Panc1 (cell line): ENCODE data around the gene AKAP13. TPM values are rescaled to one million over a fixed set of nuclear protein-coding genes. Genes with fewer than 3 reads are reported as not detected.

Experiments
- ATAC-seq: fragments of 200-7000 bp; cut with Tn5 transposase; 2 replicates; pipeline ENCODE4 v1.9.1; 2020; ENCODE audit warnings: mild to moderate bottlenecking, moderate library complexity
- BruUV-seq: library from RNA; stranded (reverse); fragments of 400-500 nt; replicated peaks from 2 replicates; lab custom pipeline; 2021; lab: Mats Ljungman, UMichigan
- CTCF ChIA-PET: fragments of 300-600 bp; sonication (Branson Sonifier 250); formaldehyde crosslinking; loops from one replicate; lab custom pipeline; 2022; ENCODE audit warnings: antibody characterized with exemption; lab: Charles Lee
- POLR2A ChIA-PET: fragments of 300-600 bp; sonication (Branson Sonifier 250); formaldehyde crosslinking; loops from one replicate; lab custom pipeline; 2022; ENCODE audit warnings: antibody characterized with exemption; lab: Charles Lee
- DNase-seq: peaks from one replicate; pipeline ENCODE4 v3.0.0-alpha.2; 2010; ENCODE audit warnings: low read depth, low spot score
- H3K27ac ChIP-seq: 2 replicates; pipeline ENCODE4 v1.5.1; 2011; ENCODE audit warnings: mild to moderate bottlenecking, low read length, inconsistent platforms
- H3K27me3 ChIP-seq: fragments of 200-500 bp; sonication (Bioruptor generic); 2 replicates; pipeline ENCODE4 v1.6.0; 2014; ENCODE audit warnings: low read length, inconsistent platforms; ENCODE audit not compliant: control insufficient read depth, insufficient read depth
- H3K36me3 ChIP-seq: fragments of 200-500 bp; sonication (Bioruptor generic); 2 replicates; pipeline ENCODE4 v1.5.1; 2014; ENCODE audit warnings: inconsistent platforms, mild to moderate bottlenecking, low read length, moderate library complexity; ENCODE audit not compliant: control insufficient read depth, insufficient read depth
- H3K4me1 ChIP-seq: 2 replicates; pipeline ENCODE4 v1.5.1; 2011; ENCODE audit warnings: inconsistent platforms, mild to moderate bottlenecking, low read length, moderate library complexity; ENCODE audit not compliant: control insufficient read depth, insufficient read depth
- H3K4me3 ChIP-seq, 2 experiments: 2 replicates each; pipeline ENCODE4 v1.5.1; 2011 to 2012; ENCODE audit warnings: low read depth in 2 of 2, low read length in 2 of 2, mild to moderate bottlenecking in 2 of 2, inconsistent platforms in 1 of 2, moderate library complexity in 1 of 2
- H3K9me3 ChIP-seq: fragments of 200-500 bp; sonication (Bioruptor generic); 2 replicates; pipeline ENCODE4 v1.5.1; 2014; ENCODE audit warnings: low read depth, mild to moderate bottlenecking, inconsistent platforms, low read length, moderate library complexity; ENCODE audit not compliant: control insufficient read depth, insufficient read depth
- POLR2AphosphoS5 ChIP-seq: IDR thresholded peaks from 2 replicates; pipeline ENCODE4 v1.6.1; 2012; ENCODE audit warnings: mild to moderate bottlenecking, low read depth, low read length, moderate library complexity
- SIN3A ChIP-seq: IDR thresholded peaks from 2 replicates; pipeline ENCODE4 v1.6.1; 2012; ENCODE audit warnings: low read depth, mild to moderate bottlenecking, low read length, moderate library complexity, borderline replicate concordance; ENCODE audit not compliant: insufficient read depth
- TCF7L2 ChIP-seq: IDR thresholded peaks from 2 replicates; pipeline ENCODE4 v1.6.1; 2011; ENCODE audit warnings: mild to moderate bottlenecking, low read depth, low read length, inconsistent platforms
- in situ Hi-C: cut with HindIII; loops from 2 replicates; pipeline ENCODE4 v1.10.0; 2016; ENCODE audit warnings: low sequenced_read_pairs, low pct_unique_long_range_greater_than_20kb
- intact Hi-C: fragments of 100-400 bp; cut with micrococcal nuclease; formaldehyde crosslinking; loops from one replicate; pipeline ENCODE4 v1.10.0; 2022; ENCODE audit not compliant: unreplicated experiment
- total RNA-seq: library from RNA; stranded (reverse); gene quantifications from one replicate; pipeline ENCODE4 v1.2.1, GENCODE V29; 2021; ENCODE audit not compliant: unreplicated experiment
- TF ChIP-seq, protein P1 (sequence below), 2 experiments: IDR thresholded peaks; 2 replicates each; pipeline ENCODE4 v1.6.1; 2011 to 2012; ENCODE audit warnings: low read depth in 2 of 2, control low read depth in 1 of 2, low read length in 1 of 2, mild to moderate bottlenecking in 1 of 2, moderate library complexity in 1 of 2; ENCODE audit not compliant: insufficient read depth in 1 of 2
- TF ChIP-seq, protein P2 (sequence below): fragments of 450-650 bp; IDR thresholded peaks from 2 replicates; pipeline ENCODE4 v1.5.1; 2017; ENCODE audit warnings: mild to moderate bottlenecking

Gene AKAP13
- total RNA-seq, 1 experiment from 2014 or later, result 94.2 TPM

DNA sequence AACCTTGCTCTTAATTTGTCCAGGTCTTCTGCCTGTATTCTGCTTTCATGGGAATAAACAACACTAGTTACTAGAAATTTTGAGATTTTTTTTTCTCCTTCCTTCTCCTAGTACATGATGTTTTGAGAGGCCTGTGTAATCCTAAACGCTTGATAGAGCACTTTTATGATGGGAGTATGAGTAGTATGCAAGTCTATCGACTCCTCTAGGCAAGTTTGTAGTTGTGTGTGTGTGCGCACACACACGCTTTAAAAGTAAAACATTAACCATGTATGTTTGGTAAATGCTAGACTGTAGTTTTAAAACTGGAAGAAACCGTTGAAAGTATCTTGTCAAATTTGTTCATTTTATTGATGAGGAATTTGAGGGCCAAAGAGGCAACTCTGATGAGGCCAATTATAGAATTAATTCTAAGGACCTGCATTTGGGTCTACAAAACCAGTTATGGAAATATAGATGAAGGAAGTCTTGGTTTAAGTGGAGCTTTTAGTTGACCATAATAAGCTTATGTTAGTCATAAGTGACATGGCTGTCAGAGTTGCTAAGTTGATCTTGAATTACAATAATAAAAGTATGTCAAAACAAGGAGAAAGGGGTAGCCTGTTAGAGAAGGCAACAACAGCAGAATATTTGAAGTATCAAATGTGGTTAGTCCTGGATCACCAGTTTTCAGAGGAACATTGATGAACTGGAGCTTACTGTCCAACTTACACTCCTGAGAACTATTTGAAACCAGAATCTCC, 47.1 kb downstream of the AKAP13 start:
- Histone ChIP-seq H3K4me3 (no peak overlapping the region), H3K9me3 (no peaks in the 10 kb centered on the region; the same call in 1 of the 2 replicates), H3K36me3 (no peaks in the 10 kb centered on the region), H3K4me1 (peaks cover 15% of the 10 kb centered on the region), H3K27me3 (no peaks in the 10 kb centered on the region), H3K27ac (no peak overlapping the region)
- CTCF ChIA-PET, result no interaction called here
- no TSS peak for BruUV-seq
- no peak for ATAC-seq
- intact Hi-C loops, result no loop called here
- no peak for DNase-seq
- TF ChIP-seq POLR2AphosphoS5 (no peak), SIN3A (no peak), TCF7L2 (no peak)
- TF ChIP-seq, protein P1, sequence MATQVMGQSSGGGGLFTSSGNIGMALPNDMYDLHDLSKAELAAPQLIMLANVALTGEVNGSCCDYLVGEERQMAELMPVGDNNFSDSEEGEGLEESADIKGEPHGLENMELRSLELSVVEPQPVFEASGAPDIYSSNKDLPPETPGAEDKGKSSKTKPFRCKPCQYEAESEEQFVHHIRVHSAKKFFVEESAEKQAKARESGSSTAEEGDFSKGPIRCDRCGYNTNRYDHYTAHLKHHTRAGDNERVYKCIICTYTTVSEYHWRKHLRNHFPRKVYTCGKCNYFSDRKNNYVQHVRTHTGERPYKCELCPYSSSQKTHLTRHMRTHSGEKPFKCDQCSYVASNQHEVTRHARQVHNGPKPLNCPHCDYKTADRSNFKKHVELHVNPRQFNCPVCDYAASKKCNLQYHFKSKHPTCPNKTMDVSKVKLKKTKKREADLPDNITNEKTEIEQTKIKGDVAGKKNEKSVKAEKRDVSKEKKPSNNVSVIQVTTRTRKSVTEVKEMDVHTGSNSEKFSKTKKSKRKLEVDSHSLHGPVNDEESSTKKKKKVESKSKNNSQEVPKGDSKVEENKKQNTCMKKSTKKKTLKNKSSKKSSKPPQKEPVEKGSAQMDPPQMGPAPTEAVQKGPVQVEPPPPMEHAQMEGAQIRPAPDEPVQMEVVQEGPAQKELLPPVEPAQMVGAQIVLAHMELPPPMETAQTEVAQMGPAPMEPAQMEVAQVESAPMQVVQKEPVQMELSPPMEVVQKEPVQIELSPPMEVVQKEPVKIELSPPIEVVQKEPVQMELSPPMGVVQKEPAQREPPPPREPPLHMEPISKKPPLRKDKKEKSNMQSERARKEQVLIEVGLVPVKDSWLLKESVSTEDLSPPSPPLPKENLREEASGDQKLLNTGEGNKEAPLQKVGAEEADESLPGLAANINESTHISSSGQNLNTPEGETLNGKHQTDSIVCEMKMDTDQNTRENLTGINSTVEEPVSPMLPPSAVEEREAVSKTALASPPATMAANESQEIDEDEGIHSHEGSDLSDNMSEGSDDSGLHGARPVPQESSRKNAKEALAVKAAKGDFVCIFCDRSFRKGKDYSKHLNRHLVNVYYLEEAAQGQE (IDR thresholded peaks at IDR 0.05; ENCODE audit: insufficient read depth in 1 of 2, low read depth in 2 of 2, low read length in 1 of 2), result no peak
- TF ChIP-seq, protein P2, sequence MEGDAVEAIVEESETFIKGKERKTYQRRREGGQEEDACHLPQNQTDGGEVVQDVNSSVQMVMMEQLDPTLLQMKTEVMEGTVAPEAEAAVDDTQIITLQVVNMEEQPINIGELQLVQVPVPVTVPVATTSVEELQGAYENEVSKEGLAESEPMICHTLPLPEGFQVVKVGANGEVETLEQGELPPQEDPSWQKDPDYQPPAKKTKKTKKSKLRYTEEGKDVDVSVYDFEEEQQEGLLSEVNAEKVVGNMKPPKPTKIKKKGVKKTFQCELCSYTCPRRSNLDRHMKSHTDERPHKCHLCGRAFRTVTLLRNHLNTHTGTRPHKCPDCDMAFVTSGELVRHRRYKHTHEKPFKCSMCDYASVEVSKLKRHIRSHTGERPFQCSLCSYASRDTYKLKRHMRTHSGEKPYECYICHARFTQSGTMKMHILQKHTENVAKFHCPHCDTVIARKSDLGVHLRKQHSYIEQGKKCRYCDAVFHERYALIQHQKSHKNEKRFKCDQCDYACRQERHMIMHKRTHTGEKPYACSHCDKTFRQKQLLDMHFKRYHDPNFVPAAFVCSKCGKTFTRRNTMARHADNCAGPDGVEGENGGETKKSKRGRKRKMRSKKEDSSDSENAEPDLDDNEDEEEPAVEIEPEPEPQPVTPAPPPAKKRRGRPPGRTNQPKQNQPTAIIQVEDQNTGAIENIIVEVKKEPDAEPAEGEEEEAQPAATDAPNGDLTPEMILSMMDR, result no peak
- POLR2A ChIA-PET, result interaction anchor here (0.7 kb wide), 1 partner anchor 125 kb away, joined by 5 read pairs; no protein-coding TSS in a partner anchor
- in situ Hi-C loops, result no loop called here

DNA sequence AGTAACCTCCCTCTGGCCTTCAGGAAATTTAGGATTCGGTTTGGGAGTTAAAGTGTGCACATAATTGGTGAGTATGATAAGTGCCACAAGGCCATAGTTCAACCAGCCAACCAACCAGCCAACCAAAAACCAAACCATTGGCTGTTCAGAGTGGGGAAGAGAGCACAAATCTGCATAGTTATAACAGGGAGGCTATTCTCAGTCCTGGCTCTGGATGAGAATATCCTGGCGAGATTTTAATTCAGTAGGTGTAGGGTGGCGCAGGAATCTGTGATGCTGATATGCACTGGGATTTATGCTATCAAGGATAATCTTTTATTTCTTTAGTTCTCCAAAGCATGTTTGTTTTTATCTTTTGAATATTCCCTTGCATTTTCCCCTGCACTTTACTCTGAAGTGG, 49.1 kb downstream of the AKAP13 start:
- BruUV-seq, result no TSS peak
- intact Hi-C loops (no loop called here), in situ Hi-C loops (no loop called here)
- TF ChIP-seq SIN3A (no peak), POLR2AphosphoS5 (no peak), TCF7L2 (no peak)
- TF ChIP-seq, protein P2, result no peak
- TF ChIP-seq, protein P1 (IDR thresholded peaks at IDR 0.05; ENCODE audit: insufficient read depth in 1 of 2, low read depth in 2 of 2, low read length in 1 of 2), result no peak
- Histone ChIP-seq H3K36me3 (no peaks in the 10 kb centered on the region), H3K27me3 (no peaks in the 10 kb centered on the region), H3K4me1 (peaks cover 5% of the 10 kb centered on the region), H3K9me3 (no peaks in the 10 kb centered on the region; the same call in 1 of the 2 replicates), H3K27ac (no peak overlapping the region), H3K4me3 (no peak overlapping the region)
- POLR2A ChIA-PET, result no interaction called here
- DNase-seq (no peak), ATAC-seq (peak; percentile 48)
- CTCF ChIA-PET, result no interaction called here
